SW480 (cell line): ENCODE data around the gene PROM1.

Experiments
- DNase-seq: peaks from one replicate; pipeline ENCODE4 v3.0.0-alpha.2; 2016; ENCODE audit warnings: low spot score

Gene PROM1

GRCh38 chr4:16065066-16065465 is 18.8 kb downstream of the PROM1 start:
- DNase-seq, result no peak

GRCh38 chr4:16062601-16063000 is 21.2 kb downstream of the PROM1 start:
- DNase-seq, result no peak

- DNase-seq, result no peak
Observed at GRCh38 chr4:16056681-16057385, 27.0 kb downstream of the PROM1 start.

- no peak for DNase-seq
Observed at GRCh38 chr4:16055873-16056272, 27.9 kb downstream of the PROM1 start.

- DNase-seq, result no peak
Observed at GRCh38 chr4:16055471-16055870, 28.4 kb downstream of the PROM1 start.

GRCh38 chr4:16052939-16053338 is 30.9 kb downstream of the PROM1 start:
- DNase-seq, result no peak

- DNase-seq, result no peak
Observed at GRCh38 chr4:16051980-16052379, 31.8 kb downstream of the PROM1 start.

GRCh38 chr4:16051132-16051531 is 32.7 kb downstream of the PROM1 start:
- DNase-seq, result no peak

- no peak for DNase-seq
Observed at GRCh38 chr4:16050669-16051068, 33.2 kb downstream of the PROM1 start.

- DNase-seq, result no peak
Observed at GRCh38 chr4:16048619-16049419, 35.0 kb downstream of the PROM1 start.

GRCh38 chr4:16045687-16046086 is 38.1 kb downstream of the PROM1 start:
- DNase-seq, result no peak

- no peak for DNase-seq
Observed at GRCh38 chr4:16043642-16044498, 40.0 kb downstream of the PROM1 start.

- no peak for DNase-seq
Observed at GRCh38 chr4:16039139-16039538, 44.7 kb downstream of the PROM1 start.

GRCh38 chr4:16037901-16038300 is 45.9 kb downstream of the PROM1 start:
- DNase-seq, result no peak

- DNase-seq, result no peak
Observed at GRCh38 chr4:16035843-16036242, 48.0 kb downstream of the PROM1 start.

GRCh38 chr4:16034010-16034748 is 49.6 kb downstream of the PROM1 start:
- no peak for DNase-seq

- DNase-seq, result no peak
Observed at GRCh38 chr4:16032396-16032770, 51.4 kb downstream of the PROM1 start.

- DNase-seq, result no peak
Observed at GRCh38 chr4:16031546-16032395, 52.1 kb downstream of the PROM1 start.

- no peak for DNase-seq
Observed at GRCh38 chr4:16029886-16030285, 53.9 kb downstream of the PROM1 start.

GRCh38 chr4:16029262-16029661 is 54.6 kb downstream of the PROM1 start:
- DNase-seq, result no peak

- no peak for DNase-seq
Observed at GRCh38 chr4:16027626-16028025, 56.2 kb downstream of the PROM1 start.
